GM18858 (cell line): ENCODE measurements around the gene PNPLA1.

Experiments
- ATAC-seq: cut with Tn5 transposase; IDR thresholded peaks from one replicate; pipeline ENCODE4 v1.9.1; 2021; ENCODE audit not compliant: unreplicated experiment

Gene PNPLA1

DNA sequence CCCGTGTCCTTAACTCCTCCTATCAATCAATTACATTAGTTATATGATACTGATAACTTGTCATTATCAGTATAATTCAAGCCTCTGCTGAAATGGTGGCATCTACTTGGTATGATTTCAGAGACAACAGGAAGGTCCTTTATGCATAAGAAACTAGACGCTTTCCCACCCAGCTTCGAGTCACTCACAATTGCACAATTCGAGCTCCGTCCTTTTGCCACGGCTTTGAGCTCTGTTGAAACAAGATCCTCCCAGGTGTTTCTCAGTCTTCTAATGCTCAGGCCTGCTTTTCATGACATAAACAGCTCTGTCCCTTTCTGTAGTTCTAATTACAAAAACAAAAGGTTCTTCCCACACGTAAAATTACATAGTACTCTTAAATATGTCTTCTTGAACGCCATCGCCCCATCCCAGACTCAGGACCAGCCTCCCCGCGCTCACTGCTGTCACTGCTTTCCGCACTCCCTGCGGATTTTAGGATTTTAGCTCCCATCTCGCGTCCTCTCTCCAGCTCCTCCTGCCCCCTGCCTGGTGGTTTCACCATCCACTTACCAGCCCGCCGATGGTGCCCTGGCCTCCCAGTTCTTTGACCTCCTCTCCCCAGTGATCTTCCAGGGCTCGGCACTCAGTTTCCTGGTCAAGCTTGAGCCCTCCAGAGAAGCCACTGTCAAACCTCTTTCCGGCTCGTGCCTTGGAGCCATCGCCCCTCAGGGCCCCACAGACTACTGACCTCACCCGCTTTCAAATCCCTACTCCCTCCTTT lies 23.2 kb upstream of the PNPLA1 start:
- no peak for ATAC-seq

DNA sequence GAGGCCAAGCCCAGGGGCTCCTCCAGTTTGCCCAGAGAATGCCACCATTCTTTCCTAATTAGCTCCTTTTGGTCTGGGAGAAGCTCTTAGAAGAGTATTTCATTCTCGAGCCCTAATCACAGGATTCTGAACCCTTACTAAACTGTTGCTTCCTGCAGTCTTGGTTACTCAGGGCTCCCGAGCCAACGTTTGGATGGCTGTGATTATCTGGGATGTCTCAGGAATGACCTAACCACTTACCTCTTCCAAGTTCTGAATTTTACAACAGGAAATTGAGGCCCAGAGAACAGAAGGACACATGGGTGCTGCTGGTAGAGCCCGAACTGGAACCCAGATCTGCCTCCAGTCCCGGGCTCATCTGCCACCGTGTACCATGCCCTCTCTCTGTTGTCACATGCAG lies 22.2 kb upstream of the PNPLA1 start:
- ATAC-seq: no peak

DNA sequence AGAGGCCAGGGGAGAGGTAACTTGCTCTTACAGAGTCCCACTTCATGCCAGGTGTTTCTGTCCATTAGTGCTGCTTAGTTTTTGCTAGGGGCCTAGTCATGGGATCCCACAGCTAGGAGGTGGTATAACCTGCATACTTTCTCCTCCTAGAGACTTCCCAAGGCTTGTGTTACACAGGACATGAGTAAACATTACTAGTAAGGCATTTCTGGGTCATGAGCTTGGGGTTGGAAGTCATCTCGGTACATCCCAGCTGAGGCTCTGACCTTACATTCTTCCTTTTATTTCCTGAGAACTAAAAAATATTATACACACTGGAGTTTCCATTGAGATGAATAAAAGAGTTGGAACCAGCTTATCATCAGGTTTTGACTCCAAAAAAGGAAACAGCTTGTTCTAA lies 20.9 kb upstream of the PNPLA1 start:
- ATAC-seq: no peak

DNA sequence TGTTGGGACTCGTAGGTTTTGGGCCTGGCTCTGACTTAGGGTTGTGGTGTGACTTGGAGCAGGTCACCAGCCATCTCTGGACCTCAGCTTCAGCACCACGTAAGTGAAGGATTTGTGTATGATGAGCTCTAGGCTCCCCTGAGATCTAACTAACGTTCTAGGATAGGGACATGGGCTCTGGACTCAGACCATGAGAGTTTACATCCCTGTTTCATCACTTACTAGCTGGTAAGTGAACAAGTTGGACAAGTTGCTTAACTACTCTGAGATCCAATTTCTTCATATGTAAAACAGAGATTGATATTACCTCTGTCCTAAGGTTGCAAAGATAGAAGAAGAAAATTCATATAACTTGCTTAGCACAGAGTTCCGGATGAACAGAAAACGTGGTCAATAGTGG lies 20.3 kb upstream of the PNPLA1 start:
- ATAC-seq: no peak

DNA sequence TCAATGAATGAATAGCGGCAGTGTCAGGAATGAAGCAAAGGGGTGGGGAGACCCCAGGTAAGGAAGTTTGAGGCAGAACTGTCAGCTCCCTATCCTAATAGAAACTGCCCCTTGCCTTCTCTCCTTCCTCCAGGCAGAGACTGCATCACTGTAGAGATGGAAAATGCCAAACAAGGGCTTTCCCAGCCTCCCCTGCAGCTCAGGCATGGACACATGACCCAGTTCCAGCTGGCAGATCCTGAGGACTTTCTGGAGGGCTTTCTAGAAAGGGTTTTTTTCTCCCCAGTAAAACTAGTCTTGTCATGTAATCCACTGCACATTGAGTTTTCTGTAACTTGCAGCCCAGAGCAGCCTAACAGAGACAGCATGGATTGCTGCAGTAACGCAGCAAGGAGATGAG lies 17.9 kb upstream of the PNPLA1 start:
- no peak for ATAC-seq

DNA sequence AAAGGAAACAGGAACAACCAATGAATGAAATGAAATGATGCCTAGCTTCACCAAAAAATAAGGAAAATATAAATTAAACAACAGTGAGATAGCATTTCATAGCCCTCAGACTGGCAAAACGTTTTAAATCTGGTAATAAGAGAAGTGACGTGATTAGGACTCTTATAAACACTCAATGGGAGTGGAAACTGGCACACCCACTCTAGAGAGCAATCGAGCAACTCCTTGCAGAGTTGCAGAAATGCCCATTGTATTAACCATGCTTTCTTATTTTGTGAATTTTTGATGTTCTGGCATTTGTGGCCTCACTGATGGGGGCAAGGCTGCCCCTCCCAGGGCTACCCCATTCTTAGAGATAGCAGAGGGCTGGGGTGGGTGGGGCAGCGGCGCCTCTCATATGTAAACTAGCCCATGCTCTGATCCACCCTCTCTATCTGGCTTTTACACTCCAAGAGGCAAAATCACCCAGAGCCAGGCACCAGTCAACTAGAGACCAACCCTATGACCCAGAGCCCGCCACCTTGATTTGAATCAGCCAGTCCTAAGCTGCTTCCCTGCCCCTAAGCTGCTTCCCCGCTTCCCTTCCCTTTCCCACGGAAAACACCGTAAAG lies 6.4 kb upstream of the PNPLA1 start:
- no peak for ATAC-seq

DNA sequence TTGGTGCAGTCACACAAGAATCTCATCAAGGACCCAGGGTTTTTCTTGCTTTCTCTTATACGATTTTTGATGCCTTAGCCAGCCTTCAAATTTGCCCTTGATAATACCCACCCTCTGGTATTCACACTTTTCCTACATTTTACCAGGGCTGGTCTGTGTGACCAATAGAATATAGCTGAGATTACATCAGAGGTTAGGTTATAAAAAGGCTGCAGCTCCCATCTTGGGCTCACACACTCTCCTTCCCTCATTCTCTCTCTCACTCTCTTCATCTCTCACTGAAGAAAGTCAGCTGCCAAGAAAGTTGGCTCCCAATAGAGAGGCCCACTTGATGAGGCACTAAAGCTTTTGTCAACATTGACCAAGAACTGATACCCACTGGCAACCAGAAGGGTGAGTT lies 4.1 kb upstream of the PNPLA1 start:
- ATAC-seq: no peak

DNA sequence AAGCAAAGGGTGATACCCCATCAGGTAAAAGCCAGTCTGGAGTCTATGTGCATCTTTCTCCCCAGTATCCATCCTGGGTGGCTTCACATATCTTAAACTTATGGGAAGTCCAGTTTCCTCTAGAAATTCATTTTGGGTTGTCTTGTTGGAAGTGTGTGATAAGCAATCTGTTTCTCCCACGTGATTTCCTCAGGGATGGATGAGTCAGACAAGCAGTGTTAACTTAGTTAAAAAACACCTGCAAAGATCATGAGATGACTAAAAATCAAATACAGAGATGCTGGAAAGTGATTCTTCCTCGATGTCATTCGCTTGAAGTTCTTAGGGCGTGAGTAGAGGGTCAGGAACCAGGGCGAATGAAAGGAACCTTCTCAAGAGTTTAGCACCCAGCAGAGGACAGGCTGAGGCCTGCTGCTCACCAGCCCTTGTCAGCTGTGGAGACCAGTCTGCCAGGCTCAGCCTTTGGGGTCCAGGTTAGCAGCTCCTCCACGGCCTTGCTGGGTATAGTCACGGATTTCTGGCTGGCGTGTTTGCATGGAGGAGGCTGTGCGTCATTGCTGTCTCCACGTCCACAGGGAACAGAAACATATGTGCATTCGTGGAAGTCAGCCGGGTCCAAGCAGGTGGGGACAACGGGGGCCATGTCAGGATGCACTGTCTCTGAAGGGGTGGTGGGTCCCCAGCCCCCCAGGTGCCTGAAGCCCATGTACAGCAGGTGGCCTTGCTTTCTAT lies 2.8 kb upstream of the PNPLA1 start:
- no peak for ATAC-seq

DNA sequence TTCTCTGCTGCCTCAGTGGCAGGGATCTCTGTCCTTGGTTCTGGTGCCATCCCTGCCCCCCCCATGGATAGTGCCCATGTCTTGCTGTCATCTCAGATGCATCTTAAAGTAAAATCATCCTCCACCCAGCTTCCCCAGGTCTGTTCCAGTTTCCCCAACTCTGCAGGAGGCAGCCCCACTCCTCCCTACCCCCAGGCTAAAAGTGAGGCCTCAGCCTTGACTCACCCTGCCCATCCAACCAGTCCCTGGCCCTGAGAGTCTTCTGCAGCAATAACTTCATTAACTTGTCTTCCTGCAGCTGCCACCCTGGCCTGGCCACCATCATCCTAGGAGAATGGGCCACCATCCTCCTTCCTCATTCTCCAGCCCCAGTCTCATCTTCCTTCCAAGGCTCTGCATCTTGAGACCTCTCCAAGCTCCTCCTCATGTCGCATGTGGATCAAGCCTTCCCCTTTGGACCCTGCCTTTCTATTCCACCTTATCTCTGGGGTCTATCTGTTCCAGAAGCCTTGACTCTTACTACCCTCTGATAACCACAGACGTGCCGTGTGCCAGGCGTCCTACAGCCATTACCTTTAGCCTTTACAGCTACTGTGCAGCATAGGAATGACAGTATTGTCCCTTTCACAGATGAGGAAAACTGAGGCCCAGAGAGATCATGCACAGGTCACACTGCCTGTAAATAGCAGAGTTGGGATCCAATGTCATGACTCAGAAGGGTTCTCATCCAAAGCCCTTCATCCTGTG lies 2.0 kb upstream of the PNPLA1 start:
- no peak for ATAC-seq

DNA sequence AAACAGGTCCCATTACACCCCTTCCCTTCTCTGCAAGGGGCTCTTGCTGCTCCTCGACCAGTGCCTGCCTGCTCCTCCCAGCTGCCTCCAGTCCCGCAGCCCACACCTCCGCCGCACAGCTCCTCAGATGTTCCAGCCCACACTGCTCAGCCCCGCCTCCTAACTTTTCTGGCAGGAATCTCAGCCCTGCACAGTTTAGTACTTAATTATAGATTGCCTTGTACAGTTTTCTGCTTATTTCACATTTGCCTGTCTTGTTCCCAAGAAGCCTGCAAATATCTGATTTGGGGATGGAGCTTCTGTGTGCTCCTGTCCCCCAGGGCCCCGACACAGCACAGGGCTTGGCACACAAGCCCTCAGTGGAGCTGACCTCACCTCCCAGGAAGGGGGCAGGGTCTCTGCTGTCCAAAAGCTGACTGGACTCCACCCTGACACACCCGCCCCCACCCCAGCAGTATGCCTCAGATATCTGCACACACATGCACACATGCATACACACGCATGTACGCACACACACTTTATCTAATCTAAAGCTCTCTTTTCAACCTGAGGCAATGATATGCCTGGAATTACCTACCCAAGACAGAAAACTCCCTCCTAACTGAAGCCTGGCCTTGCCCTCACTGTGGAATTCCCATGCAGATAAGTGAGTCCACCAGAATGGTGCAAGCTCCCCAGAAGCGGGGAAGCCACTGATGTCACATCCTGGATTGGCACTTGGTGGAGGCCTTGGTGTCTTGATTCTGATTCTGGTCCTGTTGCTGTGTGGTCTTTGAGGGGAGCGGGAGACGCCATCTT lies 1.2 kb upstream of the PNPLA1 start:
- ATAC-seq: no peak

DNA sequence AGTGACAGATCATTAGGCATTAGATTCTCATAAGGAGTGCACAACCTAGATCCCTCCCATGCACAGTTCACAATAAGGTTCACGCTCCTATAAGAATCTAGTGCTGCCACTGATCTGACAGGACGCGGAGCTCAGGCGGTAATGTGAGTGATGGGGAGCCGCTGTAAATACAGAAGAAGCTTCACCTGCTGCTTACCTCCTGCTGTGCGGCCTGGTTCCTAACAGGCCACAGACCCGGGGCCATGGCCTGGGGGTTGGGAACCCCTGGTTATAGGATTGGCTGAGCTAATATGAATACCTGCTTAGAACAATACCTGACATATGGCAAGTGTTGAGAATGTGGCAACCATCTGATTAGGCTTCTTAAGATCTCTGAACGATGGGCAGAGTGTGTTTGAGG lies 2.4 kb downstream of the PNPLA1 start:
- no peak for ATAC-seq

DNA sequence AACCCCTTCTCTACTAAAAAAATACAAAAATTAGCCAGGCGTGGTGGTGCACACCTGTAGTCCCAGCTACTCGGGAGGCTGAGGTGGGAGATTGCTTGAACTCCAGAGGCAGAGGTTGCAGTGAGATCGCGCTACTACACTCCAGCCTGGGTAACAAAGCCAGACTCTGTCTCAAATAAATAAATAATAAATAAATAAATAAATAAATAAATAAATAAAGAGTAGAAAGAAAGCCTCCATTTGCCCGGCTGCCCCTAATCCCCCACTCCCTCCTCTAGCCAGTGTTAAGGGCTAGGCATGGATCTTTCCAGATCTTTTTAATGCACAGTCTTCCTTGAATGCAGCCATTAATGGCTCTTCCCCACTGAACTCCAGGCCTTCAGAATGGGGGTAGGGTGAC lies 3.2 kb downstream of the PNPLA1 start:
- no peak for ATAC-seq

DNA sequence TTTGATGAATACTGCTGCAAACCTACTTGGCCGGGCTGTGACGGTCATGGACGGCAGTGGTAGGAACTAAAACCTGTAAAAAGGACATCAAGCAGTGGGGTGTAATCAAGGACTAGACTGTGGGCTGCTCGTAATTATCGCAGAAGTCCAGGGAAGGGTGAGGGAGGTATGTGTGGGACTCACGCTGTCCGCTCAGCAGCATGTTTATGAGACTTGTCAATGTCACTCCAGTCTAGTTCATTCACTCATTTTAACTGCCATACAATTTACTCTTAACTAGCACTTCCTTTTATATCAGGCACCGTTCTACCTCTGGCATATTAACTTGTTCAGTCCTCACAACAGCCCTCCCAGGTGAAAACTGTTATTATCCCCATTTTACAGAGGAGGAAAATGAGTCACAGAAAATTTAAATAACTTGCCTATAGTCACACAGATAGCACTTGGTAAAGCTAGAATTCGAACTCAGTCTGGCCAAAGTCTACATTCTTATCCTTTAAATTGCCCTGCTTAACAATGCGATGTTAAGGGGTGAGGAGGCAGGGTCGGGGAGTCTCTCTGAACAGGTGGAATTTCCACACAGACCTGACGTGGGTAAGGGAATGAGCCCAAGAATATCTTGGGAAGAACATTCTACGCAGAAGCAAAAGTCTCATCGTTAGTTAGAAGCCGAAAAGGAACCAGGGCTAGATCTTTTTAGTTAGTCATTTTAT lies 4.1 kb downstream of the PNPLA1 start:
- ATAC-seq: no peak

DNA sequence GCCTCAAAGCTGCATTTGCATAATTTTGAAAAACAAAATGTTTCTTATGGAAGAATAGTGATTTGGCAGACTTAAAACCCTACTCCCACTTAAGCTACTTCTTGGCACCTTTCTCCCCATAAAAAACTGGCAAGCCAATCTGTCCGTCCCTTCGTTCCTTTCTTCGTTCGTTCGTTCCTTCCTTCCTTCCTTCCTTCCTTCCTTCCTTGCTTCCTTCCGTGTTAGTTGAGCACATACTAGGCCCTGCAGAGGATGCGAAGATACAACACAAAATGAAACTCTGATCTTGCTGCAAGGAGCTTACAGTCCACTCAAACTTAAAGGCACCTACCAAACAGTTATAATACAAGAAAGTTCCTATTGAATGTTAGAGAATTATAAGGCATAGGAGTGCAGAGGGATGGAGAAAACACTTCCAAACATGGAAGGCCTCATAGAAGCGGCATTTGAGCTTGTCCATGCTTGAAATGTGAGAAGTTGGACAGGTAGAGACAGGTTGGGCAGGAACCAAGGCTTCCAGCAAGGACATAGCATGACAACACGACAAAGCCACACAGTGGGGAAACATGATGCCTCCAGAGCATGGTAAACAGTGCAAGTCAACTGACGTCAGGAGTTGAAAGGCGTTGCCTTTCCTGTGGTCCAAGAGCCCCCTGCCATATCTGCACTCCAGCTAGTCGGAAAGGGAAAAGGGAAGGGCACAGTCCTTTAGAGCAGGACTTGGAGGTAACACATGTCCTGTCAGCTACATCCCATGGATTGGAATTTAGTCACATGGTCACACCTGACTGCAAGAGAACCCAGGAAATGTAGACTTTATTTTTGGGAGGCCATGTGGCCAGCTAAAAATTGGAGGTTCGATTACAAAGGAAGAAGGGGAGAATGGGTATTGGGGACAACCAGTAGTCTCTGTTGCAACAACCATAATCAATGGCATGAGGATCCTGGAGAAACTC lies 7.0 kb downstream of the PNPLA1 start:
- no peak for ATAC-seq

DNA sequence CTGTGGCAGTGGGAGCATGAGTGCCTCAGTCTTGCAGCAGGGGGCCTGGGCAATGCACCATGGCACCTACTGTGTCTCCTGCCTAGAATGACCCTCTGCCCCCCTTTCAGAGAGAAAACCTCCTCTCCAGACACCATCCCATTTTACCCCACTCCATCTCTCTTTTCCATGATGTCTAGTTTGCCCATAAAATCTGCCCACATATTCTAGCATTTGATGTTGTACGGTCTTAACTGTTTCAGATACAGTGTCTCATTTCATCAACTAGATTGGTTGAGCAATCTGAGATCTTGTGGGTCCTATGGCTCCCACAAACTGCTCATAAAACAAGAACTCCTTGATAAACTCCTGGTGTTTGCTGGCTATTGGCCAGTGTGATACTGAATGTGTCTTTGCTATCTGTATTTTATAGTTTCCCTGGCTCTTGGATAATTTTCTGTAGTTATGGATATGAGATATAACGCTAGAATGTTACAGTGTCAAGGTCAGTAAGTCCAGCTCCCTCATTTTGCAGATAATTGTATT lies 8.1 kb downstream of the PNPLA1 start:
- no peak for ATAC-seq

DNA sequence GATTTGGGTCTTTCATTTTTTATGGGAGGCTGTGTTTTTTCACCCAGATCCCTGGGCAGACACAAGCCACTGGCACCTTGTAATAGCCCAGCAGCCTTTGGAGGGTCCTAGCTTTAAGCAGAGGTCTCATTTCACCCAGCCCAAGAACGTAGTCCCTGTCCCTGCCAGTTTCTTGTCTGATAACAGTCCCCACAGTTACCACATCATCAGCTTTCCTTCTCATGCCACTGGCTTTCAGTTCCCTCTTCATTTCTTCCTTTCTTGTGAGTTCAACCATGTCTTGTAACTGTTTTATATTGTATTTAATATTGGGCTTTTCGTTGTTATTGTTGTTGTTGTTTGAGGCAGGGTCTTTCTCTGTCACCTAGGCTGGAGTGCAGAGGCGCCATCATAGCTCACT lies 10.6 kb downstream of the PNPLA1 start:
- ATAC-seq: no peak

DNA sequence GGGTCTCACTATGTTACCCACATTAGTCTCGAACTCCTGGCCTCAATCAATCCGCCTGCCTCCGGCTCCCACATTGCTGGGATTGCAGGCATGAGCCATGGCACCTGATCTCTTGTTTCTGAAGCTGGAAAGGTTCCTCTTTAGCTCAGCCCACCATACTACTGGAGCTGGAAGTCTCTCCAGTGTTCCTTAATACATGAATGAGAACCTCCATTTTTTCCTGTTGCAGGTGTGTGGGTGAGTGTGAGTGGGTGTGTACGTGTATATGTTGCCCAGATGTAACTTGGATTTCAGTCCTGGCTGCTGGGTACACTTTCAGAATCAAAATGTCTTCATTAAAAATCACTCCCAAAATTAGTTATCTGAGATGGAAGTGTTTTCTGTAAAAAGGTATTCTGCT lies 11.1 kb downstream of the PNPLA1 start:
- ATAC-seq: no peak

DNA sequence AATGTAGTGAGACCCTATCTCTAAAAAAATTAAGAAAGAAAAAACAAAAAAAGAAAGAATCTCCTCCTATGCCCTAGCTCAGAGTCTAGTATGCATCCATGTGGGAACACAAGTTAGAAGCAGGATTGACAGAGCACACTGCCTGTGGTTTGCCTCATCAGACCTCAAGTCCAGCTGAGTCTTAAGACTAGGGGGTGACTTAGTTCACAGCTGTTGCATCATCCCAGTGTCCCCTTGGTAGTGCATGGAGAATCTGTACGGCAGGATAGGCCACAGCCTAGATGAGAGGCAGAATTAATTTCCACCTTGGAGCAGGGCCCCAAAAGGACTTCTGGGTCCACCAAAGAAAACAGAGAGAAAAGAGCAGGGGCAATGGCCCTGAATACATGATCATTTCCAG lies 13.7 kb downstream of the PNPLA1 start:
- ATAC-seq: no peak

DNA sequence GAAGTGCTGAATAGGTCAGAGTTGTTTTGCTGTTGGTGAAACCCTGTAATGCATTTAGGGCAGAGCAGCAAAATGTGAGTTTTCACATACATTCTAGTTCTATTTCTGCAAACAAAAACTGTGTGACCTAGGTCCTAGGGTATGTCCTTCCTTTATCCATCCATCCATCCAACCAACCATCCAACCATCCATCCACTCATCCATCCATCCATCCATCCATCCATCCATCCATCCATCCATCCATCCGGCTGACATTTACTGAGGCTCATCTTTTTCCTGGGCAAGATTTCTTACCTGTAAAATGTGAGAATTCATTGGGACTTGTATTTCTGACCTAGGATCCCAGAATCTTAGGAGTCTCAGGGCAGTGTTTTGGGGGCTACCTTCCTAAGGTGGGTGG lies 14.5 kb downstream of the PNPLA1 start:
- ATAC-seq: no peak
